Midbrain (tissue), 1 donor: Measurements from ENCODE around the gene DAP.
"Not testable (repeated sequence)": the region's sequence is repeated elsewhere in the genome, so short reads cannot be mapped to it uniquely, and the experiment has no call there.

Experiments
- DNase-seq: peaks from one replicate; lab custom pipeline; 2025; lab: John Stamatoyannopoulos, UW

Gene DAP

DNA sequence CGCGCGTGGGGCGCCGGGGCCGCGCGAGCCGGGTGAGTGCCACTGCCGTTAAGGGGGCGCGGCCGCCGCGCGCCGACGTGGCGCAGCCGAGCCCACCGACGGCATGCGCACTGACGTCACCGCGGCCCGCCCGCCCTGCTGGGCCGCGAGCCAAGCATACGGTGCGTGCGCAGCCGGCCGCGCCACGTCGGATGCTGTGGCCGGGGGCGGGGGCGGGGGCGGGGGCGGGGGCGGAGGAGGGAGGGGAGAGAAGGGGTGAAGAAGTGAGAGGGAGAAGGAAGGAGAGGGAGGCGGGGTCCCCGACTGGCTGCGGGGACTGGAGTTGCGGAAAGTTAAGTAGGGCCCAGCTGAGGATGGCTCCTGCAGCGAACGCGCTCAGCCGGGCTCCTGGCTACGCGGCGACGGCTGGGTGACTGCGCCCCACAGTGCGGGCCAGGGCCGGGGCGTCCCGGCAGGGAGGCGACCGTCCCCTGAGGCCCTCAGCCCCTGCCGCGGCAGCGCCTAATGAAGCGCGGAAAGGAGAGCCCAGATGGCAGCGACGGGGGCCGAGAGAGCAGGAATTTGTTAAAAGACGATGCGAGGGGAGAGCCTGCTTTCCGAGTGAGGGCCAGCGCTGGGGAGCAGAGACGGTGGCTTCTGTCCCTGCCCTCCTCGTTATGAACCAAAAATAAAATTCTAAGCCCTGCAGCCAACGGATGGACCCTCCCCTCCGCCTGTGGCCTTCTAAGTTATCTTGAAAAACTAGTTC lies at the start of gene DAP:
Gene DAP, minus strand, starts transcription at position 50 of the 748 bp plus-strand sequence. CDS start 166 bp downstream, outside the sequence.
- DNase-seq = peak; percentile 80

DNA sequence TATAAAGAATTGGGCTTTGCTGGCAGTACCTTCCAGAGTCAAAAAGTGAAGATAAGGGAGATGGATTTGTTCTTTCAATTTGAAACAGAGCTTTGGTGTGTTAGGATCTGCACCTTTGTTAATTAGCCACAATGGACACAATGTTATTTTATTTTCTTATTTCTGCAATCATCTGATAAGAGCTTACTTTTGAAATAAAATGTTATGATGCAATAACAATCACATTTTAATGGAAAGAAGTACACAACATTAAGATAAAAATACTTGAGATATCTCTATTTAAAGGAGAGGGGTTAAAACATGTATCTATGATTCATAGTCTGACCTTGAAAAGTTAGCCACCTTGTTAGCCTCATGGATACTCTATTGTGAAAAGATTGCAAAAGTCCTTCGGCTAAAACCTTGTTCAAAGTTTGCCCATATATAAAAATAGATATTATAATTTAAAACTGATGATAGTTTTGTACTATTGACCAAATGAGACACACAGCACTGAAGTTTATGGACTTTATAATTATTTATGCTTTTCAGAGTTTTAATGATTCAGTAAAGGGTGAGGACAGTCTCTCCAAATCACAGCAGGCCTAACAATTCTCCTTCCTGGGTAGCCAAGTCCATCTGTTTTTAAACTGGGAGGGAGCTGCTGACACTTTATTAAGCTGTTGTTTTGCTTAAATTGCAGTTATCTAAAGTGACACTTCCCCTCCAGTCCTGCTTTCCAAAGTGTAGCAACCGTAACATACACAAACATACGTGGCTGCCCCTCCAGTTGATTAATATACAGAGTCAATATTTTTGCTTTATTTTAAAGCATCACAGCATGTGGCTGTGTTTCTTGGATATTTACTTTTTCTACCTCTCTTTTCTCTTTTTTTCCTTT lies 47.6 kb upstream of the DAP start:
- no peak for DNase-seq

DNA sequence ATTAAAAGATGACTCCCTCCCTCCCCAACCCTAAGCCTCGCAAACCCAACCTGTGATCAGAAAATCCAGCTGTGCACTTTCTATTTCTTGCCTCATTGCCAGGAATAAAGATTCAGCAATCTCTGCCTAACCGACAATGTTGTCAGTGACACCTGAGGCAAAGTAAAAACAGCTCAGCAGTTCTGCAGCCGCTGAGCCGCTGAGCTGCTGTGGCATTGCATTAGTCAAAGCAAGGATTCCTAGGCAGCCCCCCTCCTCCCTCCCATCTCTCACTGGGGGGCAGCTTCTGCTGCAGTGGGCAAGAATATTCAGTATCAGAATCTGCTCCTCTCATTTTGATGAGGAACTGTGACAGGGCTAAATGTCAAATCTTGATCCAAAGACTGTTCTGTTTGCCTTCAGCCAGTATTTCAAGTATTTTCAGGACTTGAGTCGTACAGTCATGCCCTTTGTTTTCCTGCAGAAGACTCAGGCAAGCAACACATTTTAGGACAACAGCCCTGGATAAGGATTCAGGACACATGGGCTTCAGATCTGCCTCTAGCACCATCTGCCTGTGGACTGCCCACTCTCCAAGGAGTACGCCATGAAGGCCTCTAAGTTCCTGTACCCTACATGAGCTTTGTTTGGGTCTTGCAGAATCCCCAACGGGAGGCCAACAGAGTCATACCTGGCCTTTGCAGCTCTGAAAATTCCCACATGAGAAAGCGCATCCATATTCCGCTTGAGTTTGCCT lies 41.1 kb upstream of the DAP start:
- no peak for DNase-seq

DNA sequence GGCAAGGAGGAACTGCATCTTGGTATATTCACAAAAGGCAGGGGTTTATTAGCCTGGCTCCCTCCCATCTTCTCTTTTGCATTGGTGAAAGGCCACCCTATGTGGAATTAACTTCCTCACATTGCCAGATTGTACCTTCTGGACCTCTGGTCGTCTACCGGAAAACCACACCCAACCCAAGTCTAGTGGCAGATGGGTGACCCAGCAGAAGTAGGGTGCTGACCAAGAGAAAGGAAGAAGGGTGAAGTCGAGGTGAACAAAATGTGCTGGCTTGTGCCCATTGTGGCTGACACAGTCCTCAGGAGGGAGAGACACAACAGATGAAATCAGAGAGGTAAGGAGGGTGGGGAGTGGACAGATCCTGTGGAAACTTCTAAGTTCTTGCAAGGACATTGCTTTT lies 39.8 kb upstream of the DAP start:
- no peak for DNase-seq

- no peak for DNase-seq
Observed at GRCh38 chr5:10797261-10797660, 36.2 kb upstream of the DAP start.

DNA sequence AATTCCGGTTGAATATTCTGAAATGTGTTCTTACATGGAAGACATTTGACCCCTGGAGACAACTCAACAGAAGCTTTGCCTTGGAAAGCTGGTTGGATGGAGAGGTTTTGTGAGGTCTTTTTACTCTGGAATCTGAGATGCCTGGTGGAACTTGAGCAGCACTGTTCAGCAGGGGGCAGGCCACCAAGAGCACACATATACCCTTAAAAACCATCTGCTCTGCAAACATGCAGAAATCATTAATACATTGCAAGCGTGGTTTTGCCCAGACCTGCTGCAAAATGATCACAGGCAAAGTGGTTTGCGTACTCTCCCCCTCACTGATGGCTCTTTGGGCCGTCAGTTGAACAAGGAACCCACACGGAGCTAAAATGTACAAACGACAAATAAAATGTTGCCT lies 32.8 kb upstream of the DAP start:
- no peak for DNase-seq

DNA sequence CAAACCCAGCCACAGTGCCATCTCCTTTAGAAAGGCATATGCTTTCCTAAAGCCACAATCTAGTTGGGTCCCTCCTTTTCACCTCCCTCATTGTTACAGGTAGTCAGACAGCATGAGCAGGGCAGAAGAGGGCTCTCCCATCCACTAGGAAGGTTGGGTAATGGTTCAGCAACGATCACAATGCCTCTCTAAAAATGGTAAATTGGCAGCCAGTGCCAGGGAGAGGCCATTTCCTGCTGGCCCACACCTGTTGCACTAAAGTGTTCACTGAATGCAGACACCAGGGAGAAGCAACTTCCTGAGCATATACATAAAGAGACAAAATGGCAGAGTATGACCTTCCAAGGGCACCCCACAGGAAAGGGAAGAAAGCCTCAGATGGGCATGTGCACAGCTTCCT lies 31.3 kb upstream of the DAP start:
- DNase-seq = no peak

DNA sequence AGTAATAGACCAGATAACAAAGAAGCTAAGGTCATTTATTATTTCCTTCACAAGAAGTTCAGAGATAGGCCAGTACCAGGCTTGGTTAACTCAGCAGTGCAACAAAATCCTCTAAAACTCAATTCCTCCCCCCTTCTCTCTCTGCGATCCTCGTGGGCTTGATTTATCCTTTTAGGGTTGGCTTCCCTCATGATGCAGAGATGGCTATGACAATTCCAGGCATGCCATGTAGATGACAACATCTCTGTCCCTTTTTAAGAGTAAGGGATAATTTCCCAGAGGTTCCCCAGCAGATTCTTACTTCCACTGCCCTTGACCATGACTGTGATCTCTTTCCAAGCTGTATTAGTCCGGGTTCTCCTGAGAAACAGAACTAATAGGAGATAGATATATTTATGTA lies 28.7 kb upstream of the DAP start:
- DNase-seq = no peak

DNA sequence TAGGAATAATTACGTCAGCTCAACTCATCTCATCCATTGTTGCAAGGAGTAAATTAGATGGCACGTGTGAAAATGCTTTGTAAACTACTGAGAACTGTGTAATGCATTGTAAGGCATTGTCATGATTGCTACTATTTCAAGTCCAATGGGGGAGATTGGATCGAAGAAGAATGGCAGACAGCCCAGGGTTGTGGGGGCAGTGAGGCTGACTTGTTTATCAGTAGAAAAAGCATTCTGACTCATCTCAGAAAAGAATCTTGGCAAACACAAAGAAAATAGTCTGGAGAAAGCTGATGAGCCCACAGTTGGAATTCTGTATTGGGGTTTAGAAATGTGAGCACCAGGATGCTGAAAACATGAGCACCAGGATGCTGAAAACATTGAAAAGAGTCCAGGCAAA lies 28.0 kb upstream of the DAP start:
- DNase-seq = no peak

- no peak for DNase-seq
Observed at GRCh38 chr5:10788358-10788757, 27.3 kb upstream of the DAP start.

- no peak for DNase-seq
Observed at GRCh38 chr5:10786835-10787234, 25.8 kb upstream of the DAP start.

DNA sequence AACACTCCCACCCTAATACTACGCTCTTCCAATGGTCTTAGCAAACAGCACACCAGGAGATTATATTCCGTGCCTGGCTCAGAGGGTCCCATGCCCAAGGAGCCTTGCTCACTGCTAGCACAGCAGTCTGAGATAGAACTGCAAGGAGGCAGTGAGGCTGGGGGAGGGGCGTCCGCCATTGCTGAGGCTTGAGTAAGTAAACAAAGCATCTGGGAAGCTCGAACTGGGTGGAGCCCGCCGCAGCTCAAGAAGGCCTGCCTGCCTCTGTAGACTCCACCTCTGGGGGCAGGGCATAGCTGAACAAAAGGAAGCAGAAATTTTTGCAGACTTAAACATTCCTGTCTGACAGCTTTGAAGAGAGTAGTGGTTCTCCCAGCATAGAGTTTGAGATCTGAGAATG lies 19.2 kb upstream of the DAP start:
- not testable (repeated sequence) for DNase-seq

GRCh38 chr5:10779592-10779991 lies 18.6 kb upstream of the DAP start:
- DNase-seq = no peak

- no peak for DNase-seq
Observed at GRCh38 chr5:10778179-10778910, 17.3 kb upstream of the DAP start.

- DNase-seq = no peak
Observed at GRCh38 chr5:10775646-10776045, 14.6 kb upstream of the DAP start.

- no peak for DNase-seq
Observed at GRCh38 chr5:10772901-10773585, 12.0 kb upstream of the DAP start.

DNA sequence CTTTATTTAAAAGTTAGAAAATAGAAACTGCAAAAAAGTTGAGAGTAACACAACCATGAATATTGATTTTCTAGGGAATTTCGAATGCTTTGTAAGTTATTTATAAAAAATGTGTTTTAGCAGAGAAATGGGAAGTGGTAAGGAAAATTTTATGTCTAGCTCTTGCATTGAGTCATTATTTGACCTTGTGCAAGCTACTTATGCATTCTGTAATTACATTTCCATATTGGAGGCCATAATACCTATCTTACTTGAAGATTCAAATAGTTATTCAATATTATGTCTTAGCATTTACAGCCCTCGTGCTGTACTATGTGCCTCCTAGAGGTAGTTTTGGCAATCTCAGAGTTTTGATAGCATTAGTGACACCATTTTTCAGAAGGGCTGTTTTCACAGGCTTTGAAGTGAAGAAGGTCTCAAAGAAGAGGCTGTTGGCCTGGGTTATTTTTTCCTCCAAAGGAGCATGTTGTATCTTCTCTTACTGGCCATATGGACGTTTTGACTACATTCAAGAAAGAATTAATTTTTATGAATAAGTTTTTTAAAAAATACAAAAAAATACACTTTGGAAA lies 7.4 kb upstream of the DAP start:
- DNase-seq = no peak

DNA sequence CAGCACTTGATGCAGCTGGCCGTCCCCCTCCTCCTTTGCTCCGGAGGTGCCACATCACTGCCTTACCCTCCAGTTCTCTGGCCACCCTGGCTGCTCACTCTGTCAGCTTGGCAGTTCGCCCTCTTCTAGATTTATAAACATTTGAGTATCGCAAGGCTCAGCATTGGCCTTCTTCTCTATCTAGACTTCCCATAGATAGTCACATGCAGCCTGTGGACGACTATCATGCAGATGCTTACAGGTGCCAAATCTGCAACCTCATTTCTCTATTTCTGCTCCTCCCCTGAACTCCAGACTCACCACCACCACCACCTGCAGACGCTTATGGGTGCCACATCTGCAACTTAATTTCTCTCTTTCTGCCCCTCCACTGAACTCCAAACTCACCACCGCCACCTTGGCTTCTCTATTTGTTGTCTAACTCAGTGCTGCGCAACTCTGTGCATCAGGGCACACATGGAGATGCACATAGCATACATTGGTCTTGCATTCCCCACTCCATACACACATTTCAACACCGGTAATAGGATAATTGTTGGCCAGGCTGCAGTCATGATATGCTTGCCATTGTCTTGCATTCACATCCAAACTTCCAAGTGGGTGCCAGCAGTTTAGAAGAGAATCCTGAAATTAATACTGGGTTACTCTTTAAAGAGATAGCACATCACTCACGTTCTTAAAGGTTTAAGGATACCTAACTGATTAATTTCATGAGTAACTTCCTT lies 1.9 kb upstream of the DAP start:
- no peak for DNase-seq

GRCh38 chr5:10761933-10762775 lies 1.1 kb upstream of the DAP start:
- no peak for DNase-seq

GRCh38 chr5:10760921-10761184 lies 181 bp downstream of the DAP start:
- DNase-seq = no peak
